HCT116 (cell line): ENCODE measurements around the gene ZNF83. TPM values are rescaled to one million over a fixed set of nuclear protein-coding genes. Genes with fewer than 3 reads are reported as not detected.

Experiments
- ATAC-seq: fragments of 200-7000 bp; cut with Tn5 transposase; 2 replicates; pipeline ENCODE4 v1.9.1; 2020; ENCODE audit warnings: mild to moderate bottlenecking, moderate library complexity
- BruUV-seq: library from RNA; stranded (reverse); fragments of 400-500 nt; replicated peaks from 2 replicates; lab custom pipeline; 2021; lab: Mats Ljungman, UMichigan
- CTCF ChIA-PET: fragments of 300-600 bp; sonication (Branson Sonifier 250); formaldehyde crosslinking; loops from one replicate; lab custom pipeline; 2021; ENCODE audit warnings: antibody characterized with exemption; lab: Charles Lee
- POLR2A ChIA-PET: fragments of 300-600, 350-600 bp; sonication (Branson Sonifier 250); formaldehyde crosslinking; loops from one replicate; lab custom pipeline; 2021; ENCODE audit warnings: antibody characterized with exemption; lab: Charles Lee
- RAD21 ChIA-PET, 2 experiments: fragments of 300-600 bp; sonication (Branson Sonifier 250); formaldehyde crosslinking; loops; one replicate each; lab custom pipeline; 2023; ENCODE audit warnings: low total read pairs in 2 of 2; ENCODE audit not compliant: uncharacterized antibody in 2 of 2, unreplicated experiment in 2 of 2, low non-redundant PET in 1 of 2; lab: Charles Lee
- DNase-seq: peaks from one replicate; pipeline ENCODE4 v3.0.0-alpha.2; 2010; ENCODE audit warnings: low read depth, low spot score
- H2AFZ ChIP-seq: fragments of 200-600 bp; shearing (Covaris generic), sonication (generic); 2 replicates; pipeline ENCODE4 v1.6.1; 2017; ENCODE audit warnings: low read depth, mixed run types, mixed read lengths, antibody characterized with exemption, low read length; ENCODE audit not compliant: poor library complexity, severe bottlenecking
- H3K27ac ChIP-seq: 2 replicates; pipeline ENCODE4 v1.5.1; 2012; ENCODE audit warnings: low read depth, low read length
- H3K27me3 ChIP-seq: fragments of 200-600 bp; sonication (generic); 2 replicates; pipeline ENCODE4 v1.6.1; 2016; ENCODE audit warnings: mixed run types, low read length, mixed read lengths; ENCODE audit not compliant: insufficient read depth
- H3K36me3 ChIP-seq, 2 experiments: fragments of 200-500 bp in 1 of 2; fragments of 200-600 bp in 1 of 2; sonication (Bioruptor generic) in 1 of 2; sonication (generic) in 1 of 2; 2 replicates each; pipeline versions ENCODE4 v1.5.1 to v1.6.1; 2014 to 2016; ENCODE audit warnings: low read length in 2 of 2, inconsistent platforms in 1 of 2, mixed read lengths in 1 of 2, mixed run types in 1 of 2; ENCODE audit not compliant: insufficient read depth in 2 of 2, control insufficient read depth in 1 of 2
- H3K4me1 ChIP-seq, 2 experiments: fragments of 200-600 bp in 1 of 2; sonication (generic) in 1 of 2; 2 replicates each; pipeline versions ENCODE4 v1.5.1 to v1.6.1; 2012 to 2017; ENCODE audit warnings: low read length in 2 of 2, inconsistent platforms in 1 of 2, mild to moderate bottlenecking in 1 of 2, mixed read lengths in 1 of 2, mixed run types in 1 of 2, moderate library complexity in 1 of 2; ENCODE audit not compliant: insufficient read depth in 2 of 2, control insufficient read depth in 1 of 2
- H3K4me2 ChIP-seq: fragments of 200-600 bp; sonication (generic); 2 replicates; pipeline ENCODE4 v1.6.1; 2017; ENCODE audit warnings: mixed run types, low read length, mixed read lengths
- H3K4me3 ChIP-seq, 2 experiments: fragments of 200-600 bp in 1 of 2; sonication (generic) in 1 of 2; replicated peaks in 1 of 2; 2 replicates each; pipeline ENCODE4 v1.5.1; 2011 to 2016; ENCODE audit warnings: low read length in 2 of 2, control low read depth in 1 of 2, low read depth in 1 of 2, mild to moderate bottlenecking in 1 of 2, mixed read lengths in 1 of 2, mixed run types in 1 of 2
- H3K79me2 ChIP-seq: fragments of 200-600 bp; sonication (generic); 2 replicates; pipeline ENCODE4 v1.6.1; 2017; ENCODE audit warnings: mild to moderate bottlenecking, mixed run types, low read length, moderate library complexity, mixed read lengths; ENCODE audit not compliant: insufficient read depth
- H3K9ac ChIP-seq: fragments of 200-600 bp; sonication (generic); 2 replicates; pipeline ENCODE4 v1.6.1; 2016; ENCODE audit warnings: low read length, mixed read lengths
- H3K9me2 ChIP-seq: fragments of 200-600 bp; sonication (generic), shearing (Covaris generic); 2 replicates; pipeline ENCODE4 v1.6.1; 2017; ENCODE audit warnings: mixed run types, mild to moderate bottlenecking, moderate library complexity; ENCODE audit not compliant: insufficient read depth
- H3K9me3 ChIP-seq, 2 experiments: fragments of 200-500 bp in 1 of 2; fragments of 200-600 bp in 1 of 2; sonication (Bioruptor generic) in 1 of 2; sonication (generic) in 1 of 2; 2 replicates each; pipeline ENCODE4 v1.6.1; 2014 to 2017; ENCODE audit warnings: low read length in 2 of 2, mixed read lengths in 2 of 2, inconsistent platforms in 1 of 2, low read depth in 1 of 2, mild to moderate bottlenecking in 1 of 2, mixed run types in 1 of 2, moderate library complexity in 1 of 2; ENCODE audit not compliant: control insufficient read depth in 1 of 2, insufficient read depth in 1 of 2
- H4K20me1 ChIP-seq: fragments of 200-600 bp; sonication (generic), shearing (Covaris generic); 2 replicates; pipeline ENCODE4 v1.6.1; 2017; ENCODE audit warnings: mixed run types, mild to moderate bottlenecking, moderate library complexity; ENCODE audit not compliant: insufficient read depth
- JUND ChIP-seq: IDR thresholded peaks from 2 replicates; pipeline ENCODE4 v1.6.1; 2012
- ZFX ChIP-seq: fragments of 450-650 bp; IDR thresholded peaks from 2 replicates; pipeline ENCODE4 v1.6.1; 2017
- intact Hi-C: fragments of 100-400 bp; cut with micrococcal nuclease; formaldehyde crosslinking; loops from 2 replicates; pipeline ENCODE4 v1.10.0; 2022
- total RNA-seq: library from RNA; stranded (reverse); gene quantifications from one replicate; pipeline ENCODE4 v1.2.1, GENCODE V29; 2021; ENCODE audit not compliant: unreplicated experiment
- TF ChIP-seq, protein P1 (sequence below): IDR thresholded peaks from 2 replicates; pipeline ENCODE4 v1.6.1; 2012
- TF ChIP-seq, protein P2 (sequence below), 3 experiments: fragments of 200-600 bp in 1 of 3; sonication (generic) in 1 of 3; IDR thresholded peaks in 2 of 3; conservative IDR thresholded peaks in 1 of 3; 2 replicates each; pipeline ENCODE4 v1.5.1; 2012 to 2017; ENCODE audit warnings: low read depth in 2 of 3, low read length in 2 of 3, antibody characterized with exemption in 1 of 3, borderline replicate concordance in 1 of 3, control low read depth in 1 of 3, mild to moderate bottlenecking in 1 of 3, mixed read lengths in 1 of 3, mixed run types in 1 of 3, moderate library complexity in 1 of 3; ENCODE audit not compliant: insufficient read depth in 1 of 3

The ZNF83 gene
- total RNA-seq, 1 experiment from 2014 or later: 34.2 TPM

DNA sequence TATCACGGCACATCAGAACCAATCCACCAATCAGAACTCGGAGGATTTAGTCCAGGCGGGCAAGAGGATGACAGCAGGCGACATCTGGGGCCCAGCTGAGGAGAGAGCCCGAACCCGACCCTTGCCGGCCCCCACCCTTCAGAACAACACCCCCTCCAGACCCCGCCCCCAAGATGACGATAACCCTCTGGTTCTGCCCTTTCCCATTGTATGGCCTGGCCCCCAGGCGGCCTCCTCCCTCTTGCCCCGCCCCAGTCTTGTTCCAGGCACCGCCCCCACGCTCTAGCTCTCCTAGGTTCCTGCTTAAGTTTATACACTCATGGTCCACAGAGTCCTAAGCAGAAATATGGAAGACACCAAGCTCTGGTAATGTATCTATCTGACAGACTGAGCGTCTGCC is 2.8 kb upstream of the ZNF83 start:
- intact Hi-C loops: no loop called here
- Histone ChIP-seq H3K9me3 (no peaks in the 10 kb centered on the region; a peak in 2 of 4 replicates), H4K20me1 (no peaks in the 10 kb centered on the region), H3K4me2 (no peak overlapping the region), H3K9ac (no peak overlapping the region), H3K27me3 (no peaks in the 10 kb centered on the region), H3K4me1 (peaks cover 0 to 11% of the 10 kb centered on the region in 2 experiments; a peak in 1 of 4 replicates), H3K79me2 (no peaks in the 10 kb centered on the region), H3K36me3 (peaks cover 0 to 3% of the 10 kb centered on the region in 2 experiments; a peak in 1 of 4 replicates), H3K4me3 (no peak overlapping the region), H2AFZ (no peak overlapping the region), H3K27ac (no peak overlapping the region), H3K9me2 (no peaks in the 10 kb centered on the region)
- no TSS peak for BruUV-seq
- TF ChIP-seq JUND: no peak
- TF ChIP-seq, protein P1, sequence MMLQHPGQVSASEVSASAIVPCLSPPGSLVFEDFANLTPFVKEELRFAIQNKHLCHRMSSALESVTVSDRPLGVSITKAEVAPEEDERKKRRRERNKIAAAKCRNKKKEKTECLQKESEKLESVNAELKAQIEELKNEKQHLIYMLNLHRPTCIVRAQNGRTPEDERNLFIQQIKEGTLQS: no peak
- DNase-seq (no peak), ATAC-seq (no peak)
- RAD21 ChIA-PET: no interaction called here
- POLR2A ChIA-PET: no interaction called here
- CTCF ChIA-PET: no interaction called here

DNA sequence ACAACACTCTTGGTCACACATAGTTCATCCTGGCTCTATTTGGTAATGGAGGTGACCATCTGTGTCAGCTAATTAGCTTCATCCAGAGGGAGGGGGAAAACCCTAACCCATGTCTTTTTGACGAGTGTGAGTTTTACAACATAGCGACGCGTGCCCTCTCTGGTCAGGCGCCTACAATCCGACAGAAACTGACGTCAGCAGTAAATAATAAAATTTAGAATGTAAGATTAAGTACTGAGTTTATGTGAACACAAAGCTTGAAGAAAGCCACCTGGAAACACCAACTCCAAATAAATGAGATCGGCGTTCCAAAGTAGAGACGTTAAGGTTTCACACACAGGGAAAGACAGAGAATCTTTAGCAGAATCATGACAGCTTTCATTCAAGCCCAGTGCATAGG is 1.8 kb upstream of the ZNF83 start:
- no peak overlapping the region for H3K9ac ChIP-seq
- H3K27ac ChIP-seq: no peak overlapping the region
- no peak overlapping the region for H3K4me3 ChIP-seq
- RAD21 ChIA-PET: no interaction called here
- ATAC-seq (no peak), DNase-seq (no peak)
- peaks cover 0 to 11% of the 10 kb centered on the region in 2 experiments; a peak in 1 of 4 replicates for H3K4me1 ChIP-seq
- no peak overlapping the region for H2AFZ ChIP-seq
- H3K4me2 ChIP-seq: no peak overlapping the region
- BruUV-seq: no TSS peak
- H4K20me1 ChIP-seq: no peaks in the 10 kb centered on the region
- POLR2A ChIA-PET: no interaction called here
- H3K9me2 ChIP-seq: no peaks in the 10 kb centered on the region
- no peaks in the 10 kb centered on the region for H3K79me2 ChIP-seq
- H3K36me3 ChIP-seq: peaks cover 0 to 3% of the 10 kb centered on the region in 2 experiments; a peak in 1 of 4 replicates
- H3K27me3 ChIP-seq: no peaks in the 10 kb centered on the region
- intact Hi-C loops: no loop called here
- CTCF ChIA-PET: no interaction called here
- TF ChIP-seq, protein P2, sequence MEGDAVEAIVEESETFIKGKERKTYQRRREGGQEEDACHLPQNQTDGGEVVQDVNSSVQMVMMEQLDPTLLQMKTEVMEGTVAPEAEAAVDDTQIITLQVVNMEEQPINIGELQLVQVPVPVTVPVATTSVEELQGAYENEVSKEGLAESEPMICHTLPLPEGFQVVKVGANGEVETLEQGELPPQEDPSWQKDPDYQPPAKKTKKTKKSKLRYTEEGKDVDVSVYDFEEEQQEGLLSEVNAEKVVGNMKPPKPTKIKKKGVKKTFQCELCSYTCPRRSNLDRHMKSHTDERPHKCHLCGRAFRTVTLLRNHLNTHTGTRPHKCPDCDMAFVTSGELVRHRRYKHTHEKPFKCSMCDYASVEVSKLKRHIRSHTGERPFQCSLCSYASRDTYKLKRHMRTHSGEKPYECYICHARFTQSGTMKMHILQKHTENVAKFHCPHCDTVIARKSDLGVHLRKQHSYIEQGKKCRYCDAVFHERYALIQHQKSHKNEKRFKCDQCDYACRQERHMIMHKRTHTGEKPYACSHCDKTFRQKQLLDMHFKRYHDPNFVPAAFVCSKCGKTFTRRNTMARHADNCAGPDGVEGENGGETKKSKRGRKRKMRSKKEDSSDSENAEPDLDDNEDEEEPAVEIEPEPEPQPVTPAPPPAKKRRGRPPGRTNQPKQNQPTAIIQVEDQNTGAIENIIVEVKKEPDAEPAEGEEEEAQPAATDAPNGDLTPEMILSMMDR (IDR thresholded peaks at IDR 0.05 in 2 of 3, conservative IDR thresholded peaks at IDR 0.05 in 1 of 3; ENCODE audit: borderline replicate concordance in 1 of 3, insufficient read depth in 1 of 3, low read depth in 2 of 3, low read length in 2 of 3): no peak
- TF ChIP-seq ZFX: no peak
- no peaks in the 10 kb centered on the region; a peak in 2 of 4 replicates for H3K9me3 ChIP-seq
